ENCODE data around the gene DHRS2. TPM values are rescaled to one million over a fixed set of nuclear protein-coding genes. Genes with fewer than 3 reads are reported as not detected.

Gene DHRS2
- polyA plus RNA-seq, 1 donor (not counting 4 experiments of a cell fraction or from before 2014, with no cell fraction given), result 0.14 TPM

- dilution Hi-C loops (cut with MboI; ENCODE audit: extremely low pct_ligation_motif_present, low sequenced_read_pairs), result no loop called here
- no peaks in the 10 kb centered on the region for H4K20me1 ChIP-seq (ENCODE audit: control insufficient read depth, extremely low read depth, insufficient read depth, low read length)
- TF ChIP-seq EZH2 (IDR thresholded peaks at IDR 0.05; ENCODE audit: low read length) (no peak), CTCF (optimal IDR thresholded peaks at IDR 0.05 in 1 of 3, IDR thresholded peaks at IDR 0.05 in 1 of 3, conservative IDR thresholded peaks at IDR 0.05 in 1 of 3; ENCODE audit: extremely low read depth in 1 of 3, insufficient read depth in 2 of 3, low read length in 3 of 3) (no peak)
- no peaks in the 10 kb centered on the region for H3K36me3 ChIP-seq (ENCODE audit: control insufficient read depth in 2 of 2, extremely low read depth in 1 of 2, insufficient read depth in 2 of 2, low read length in 2 of 2)
- H3K4me3 ChIP-seq (ENCODE audit: control insufficient read depth in 2 of 3, extremely low read depth in 1 of 3, insufficient read depth in 2 of 3, low read depth in 1 of 3, low read length in 3 of 3), result no peak overlapping the region
- H3K9ac ChIP-seq (ENCODE audit: control insufficient read depth, extremely low read depth, insufficient read depth, low read length), result no peak overlapping the region
- no peaks in the 10 kb centered on the region for H3K9me1 ChIP-seq (ENCODE audit: control insufficient read depth, extremely low read depth, insufficient read depth, low read length)
- no peak overlapping the region for H2AFZ ChIP-seq (ENCODE audit: control insufficient read depth, low read length)
- H3K4me2 ChIP-seq (ENCODE audit: control insufficient read depth, extremely low read depth, insufficient read depth, low read depth, low read length), result no peak overlapping the region
- no peak overlapping the region for H3K27ac ChIP-seq (ENCODE audit: control insufficient read depth, insufficient read depth, low read length)
- no peaks in the 10 kb centered on the region for H3K27me3 ChIP-seq (ENCODE audit: control insufficient read depth, extremely low read depth, insufficient read depth, low read length)
- no peaks in the 10 kb centered on the region for H3K79me2 ChIP-seq (ENCODE audit: control insufficient read depth, insufficient read depth, low read length)
- H3K9me3 ChIP-seq (ENCODE audit: control insufficient read depth, low read depth, low read length), result no peaks in the 10 kb centered on the region
- FAIRE-seq (no peak), DNase-seq (ENCODE audit: low read depth, low spot score) (no peak)
- no peaks in the 10 kb centered on the region for H3K4me1 ChIP-seq (ENCODE audit: control insufficient read depth, extremely low read depth, insufficient read depth, low read length)
Measured at GRCh38 chr14:23638414-23639047, 2.4 kb downstream of the DHRS2 start.

- FAIRE-seq (no peak), DNase-seq (ENCODE audit: low read depth, low spot score) (no peak)
- Histone ChIP-seq H3K9me3 (ENCODE audit: control insufficient read depth, low read depth, low read length) (no peaks in the 10 kb centered on the region), H3K27ac (ENCODE audit: control insufficient read depth, insufficient read depth, low read length) (no peak overlapping the region), H3K9ac (ENCODE audit: control insufficient read depth, extremely low read depth, insufficient read depth, low read length) (no peak overlapping the region), H3K9me1 (ENCODE audit: control insufficient read depth, extremely low read depth, insufficient read depth, low read length) (no peaks in the 10 kb centered on the region), H3K4me2 (ENCODE audit: control insufficient read depth, extremely low read depth, insufficient read depth, low read depth, low read length) (no peak overlapping the region), H3K79me2 (ENCODE audit: control insufficient read depth, insufficient read depth, low read length) (no peaks in the 10 kb centered on the region), H3K36me3 (ENCODE audit: control insufficient read depth in 2 of 2, extremely low read depth in 1 of 2, insufficient read depth in 2 of 2, low read length in 2 of 2) (no peaks in the 10 kb centered on the region), H4K20me1 (ENCODE audit: control insufficient read depth, extremely low read depth, insufficient read depth, low read length) (no peaks in the 10 kb centered on the region), H2AFZ (ENCODE audit: control insufficient read depth, low read length) (no peak overlapping the region), H3K4me1 (ENCODE audit: control insufficient read depth, extremely low read depth, insufficient read depth, low read length) (no peaks in the 10 kb centered on the region), H3K27me3 (ENCODE audit: control insufficient read depth, extremely low read depth, insufficient read depth, low read length) (no peaks in the 10 kb centered on the region), H3K4me3 (ENCODE audit: control insufficient read depth in 2 of 3, extremely low read depth in 1 of 3, insufficient read depth in 2 of 3, low read depth in 1 of 3, low read length in 3 of 3) (no peak overlapping the region)
- dilution Hi-C loops (cut with MboI; ENCODE audit: extremely low pct_ligation_motif_present, low sequenced_read_pairs), result no loop called here
- TF ChIP-seq CTCF (optimal IDR thresholded peaks at IDR 0.05 in 1 of 3, IDR thresholded peaks at IDR 0.05 in 1 of 3, conservative IDR thresholded peaks at IDR 0.05 in 1 of 3; ENCODE audit: extremely low read depth in 1 of 3, insufficient read depth in 2 of 3, low read length in 3 of 3) (no peak), EZH2 (IDR thresholded peaks at IDR 0.05; ENCODE audit: low read length) (no peak)
Measured at GRCh38 chr14:23639048-23639890, 3.1 kb downstream of the DHRS2 start.

Data from keratinocyte (primary cell).